HFF-Myc (cell line): ENCODE measurements around the gene CHML.
"Not testable (repeated sequence)": the region's sequence is repeated elsewhere in the genome, so short reads cannot be mapped to it uniquely, and the experiment has no call there.

Source experiments
- DNase-seq: peaks from one replicate; pipeline ENCODE4 v3.0.0-alpha.2; 2011; ENCODE audit warnings: low read depth; ENCODE audit errors: extremely low read depth
- H3K4me3 ChIP-seq: replicated peaks from 2 replicates; pipeline ENCODE4 v1.5.1; 2011; ENCODE audit warnings: low read depth, mild to moderate bottlenecking, control low read depth, low read length
- CTCF ChIP-seq: IDR thresholded peaks from 2 replicates; pipeline ENCODE4 v1.5.1; 2012; ENCODE audit warnings: mild to moderate bottlenecking, low read depth, low read length, control low read depth; ENCODE audit errors: missing control alignments

The CHML gene

GRCh38 chr1:241678536-241678935 lies 38.4 kb upstream of the CHML start:
- TF ChIP-seq CTCF = no peak
- no peak for DNase-seq
- no peak overlapping the region for H3K4me3 ChIP-seq

- TF ChIP-seq CTCF = no peak
- no peak overlapping the region for H3K4me3 ChIP-seq
These were observed 37.0 kb upstream of the CHML start for GRCh38 chr1:241677201-241677600.

GRCh38 chr1:241675983-241676382 lies 35.8 kb upstream of the CHML start:
- no peak for TF ChIP-seq CTCF
- no peak for DNase-seq
- H3K4me3 ChIP-seq = no peak overlapping the region

More at GRCh38 chr1:241677201-241677600, 37.0 kb upstream of the CHML start:
- DNase-seq = no peak

- TF ChIP-seq CTCF = no peak
- no peak overlapping the region for H3K4me3 ChIP-seq
- no peak for DNase-seq
These were observed 34.7 kb upstream of the CHML start for GRCh38 chr1:241674805-241675384.

GRCh38 chr1:241672301-241672700 lies 32.1 kb upstream of the CHML start:
- no peak for TF ChIP-seq CTCF
- no peak for DNase-seq
- H3K4me3 ChIP-seq = no peak overlapping the region

GRCh38 chr1:241666419-241666818 lies 26.2 kb upstream of the CHML start:
- TF ChIP-seq CTCF = no peak
- no peak overlapping the region for H3K4me3 ChIP-seq
- DNase-seq = no peak

GRCh38 chr1:241660424-241660972 lies 20.3 kb upstream of the CHML start:
- no peak overlapping the region for H3K4me3 ChIP-seq
- TF ChIP-seq CTCF = no peak
- DNase-seq = no peak

GRCh38 chr1:241659016-241659415 lies 18.8 kb upstream of the CHML start:
- DNase-seq, H3K4me3 ChIP-seq: not testable (repeated sequence)
